OCI-LY7 (cell line): ENCODE results near the gene RRBP1. TPM values are rescaled to one million over a fixed set of nuclear protein-coding genes. Genes with fewer than 3 reads are reported as not detected.

Source experiments
- BruUV-seq: library from RNA; stranded (reverse); fragments of 400-500 nt; replicated peaks from 2 replicates; lab custom pipeline; 2021; lab: Mats Ljungman, UMichigan
- CTCF ChIA-PET: fragments of 300-600 bp; sonication (Branson Sonifier 250); formaldehyde crosslinking; loops from one replicate; lab custom pipeline; 2022; ENCODE audit warnings: antibody characterized with exemption; ENCODE audit not compliant: unreplicated experiment; lab: Charles Lee
- POLR2A ChIA-PET: fragments of 300-600 bp; sonication (Branson Sonifier 250); formaldehyde crosslinking; loops from one replicate; lab custom pipeline; 2022; ENCODE audit warnings: antibody characterized with exemption; lab: Charles Lee
- DNase-seq: peaks from one replicate; pipeline ENCODE4 v3.0.0-alpha.2; 2015; ENCODE audit warnings: low spot score
- H2AFZ ChIP-seq: fragments of 200-600 bp; sonication (generic), shearing (Covaris generic); 2 replicates; pipeline ENCODE4 v1.6.1; 2014; ENCODE audit warnings: mild to moderate bottlenecking, antibody characterized with exemption, low read length, moderate library complexity
- H3K27ac ChIP-seq: fragments of 200-600 bp; sonication (generic); 2 replicates; pipeline ENCODE4 v1.5.1; 2014; ENCODE audit warnings: mixed run types, low read depth, mild to moderate bottlenecking, moderate library complexity, low read length, inconsistent platforms; ENCODE audit not compliant: poor library complexity, severe bottlenecking
- H3K36me3 ChIP-seq: fragments of 200-600 bp; sonication (generic); 2 replicates; pipeline ENCODE4 v1.6.1; 2014; ENCODE audit warnings: mild to moderate bottlenecking, antibody characterized with exemption, low read length, moderate library complexity, mixed read lengths; ENCODE audit not compliant: insufficient read depth
- H3K4me1 ChIP-seq: fragments of 200-600 bp; sonication (generic); 2 replicates; pipeline ENCODE4 v1.5.1; 2014; ENCODE audit warnings: mild to moderate bottlenecking, low read length; ENCODE audit not compliant: insufficient read depth, poor library complexity, severe bottlenecking
- H3K4me2 ChIP-seq: fragments of 200-600 bp; sonication (generic); 2 replicates; pipeline ENCODE4 v1.6.1; 2014; ENCODE audit warnings: mild to moderate bottlenecking, low read length
- H3K4me3 ChIP-seq: fragments of 200-600 bp; sonication (generic); 2 replicates; pipeline ENCODE4 v1.5.1; 2014; ENCODE audit warnings: mild to moderate bottlenecking, low read depth, low read length; ENCODE audit not compliant: poor library complexity, severe bottlenecking
- H3K79me2 ChIP-seq: fragments of 200-600 bp; sonication (generic); 2 replicates; pipeline ENCODE4 v1.6.1; 2016; ENCODE audit warnings: low read depth, mild to moderate bottlenecking, low read length, moderate library complexity, mixed read lengths; ENCODE audit not compliant: insufficient read depth
- H3K9me2 ChIP-seq: fragments of 200-600 bp; sonication (generic); 2 replicates; pipeline ENCODE4 v1.6.1; 2016; ENCODE audit warnings: mild to moderate bottlenecking, low read length, mixed read lengths; ENCODE audit not compliant: insufficient read depth
- H3K9me3 ChIP-seq: fragments of 200-600 bp; sonication (generic); 2 replicates; pipeline ENCODE4 v1.6.1; 2014; ENCODE audit warnings: mild to moderate bottlenecking, mixed run types, low read length, mixed read lengths
- H4K20me1 ChIP-seq: fragments of 200-600 bp; sonication (generic); 2 replicates; pipeline ENCODE4 v1.6.1; 2014; ENCODE audit warnings: mild to moderate bottlenecking, antibody characterized with exemption, low read length, moderate library complexity, mixed read lengths; ENCODE audit not compliant: insufficient read depth
- EZH2phosphoT487 ChIP-seq: fragments of 200-600 bp; sonication (generic); IDR thresholded peaks from 2 replicates; pipeline ENCODE4 v1.6.1; 2018; ENCODE audit warnings: low read depth, borderline replicate concordance, mild to moderate bottlenecking, mixed run types, antibody characterized with exemption, low read length, moderate library complexity, mixed read lengths
- intact Hi-C: fragments of 100-400 bp; cut with micrococcal nuclease; formaldehyde crosslinking; loops from one replicate; pipeline ENCODE4 v1.10.0; 2022; ENCODE audit not compliant: unreplicated experiment
- total RNA-seq, 2 experiments: library from RNA; depleted of rRNA in 1 of 2; stranded (reverse); fragments of >200 nt in 1 of 2; shearing (Covaris generic) in 1 of 2; gene quantifications; 2 replicates each; pipeline ENCODE4 v1.2.3, GENCODE V29; 2014 to 2022
- TF ChIP-seq, protein P1 (sequence below): fragments of 200-600 bp; sonication (generic); conservative IDR thresholded peaks from 2 replicates; pipeline ENCODE4 v1.5.1; 2014; ENCODE audit warnings: mild to moderate bottlenecking, antibody characterized with exemption, low read length, moderate library complexity, mixed read lengths

The RRBP1 gene
- total RNA-seq, 2 experiments from 2014 or later, result 13.6 to 46.3 TPM

GRCh38 chr20:17674722-17675518, 7.1 kb downstream of the RRBP1 start:
- H4K20me1 ChIP-seq, result no peaks in the 10 kb centered on the region
- no peak overlapping the region for H3K27ac ChIP-seq
- H3K4me2 ChIP-seq, result no peak overlapping the region
- no peak overlapping the region for H3K4me3 ChIP-seq
- no peak overlapping the region for H2AFZ ChIP-seq
- POLR2A ChIA-PET, result no interaction called here
- intact Hi-C loops, result no loop called here
- H3K79me2 ChIP-seq, result no peaks in the 10 kb centered on the region
- H3K4me1 ChIP-seq, result peaks cover under 1% of the 10 kb centered on the region
- BruUV-seq, result no TSS peak
- no peaks in the 10 kb centered on the region for H3K9me3 ChIP-seq
- H3K36me3 ChIP-seq, result peaks cover 5% of the 10 kb centered on the region
- DNase-seq, result no peak
- H3K9me2 ChIP-seq, result no peaks in the 10 kb centered on the region
- TF ChIP-seq, protein P1, sequence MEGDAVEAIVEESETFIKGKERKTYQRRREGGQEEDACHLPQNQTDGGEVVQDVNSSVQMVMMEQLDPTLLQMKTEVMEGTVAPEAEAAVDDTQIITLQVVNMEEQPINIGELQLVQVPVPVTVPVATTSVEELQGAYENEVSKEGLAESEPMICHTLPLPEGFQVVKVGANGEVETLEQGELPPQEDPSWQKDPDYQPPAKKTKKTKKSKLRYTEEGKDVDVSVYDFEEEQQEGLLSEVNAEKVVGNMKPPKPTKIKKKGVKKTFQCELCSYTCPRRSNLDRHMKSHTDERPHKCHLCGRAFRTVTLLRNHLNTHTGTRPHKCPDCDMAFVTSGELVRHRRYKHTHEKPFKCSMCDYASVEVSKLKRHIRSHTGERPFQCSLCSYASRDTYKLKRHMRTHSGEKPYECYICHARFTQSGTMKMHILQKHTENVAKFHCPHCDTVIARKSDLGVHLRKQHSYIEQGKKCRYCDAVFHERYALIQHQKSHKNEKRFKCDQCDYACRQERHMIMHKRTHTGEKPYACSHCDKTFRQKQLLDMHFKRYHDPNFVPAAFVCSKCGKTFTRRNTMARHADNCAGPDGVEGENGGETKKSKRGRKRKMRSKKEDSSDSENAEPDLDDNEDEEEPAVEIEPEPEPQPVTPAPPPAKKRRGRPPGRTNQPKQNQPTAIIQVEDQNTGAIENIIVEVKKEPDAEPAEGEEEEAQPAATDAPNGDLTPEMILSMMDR, result no peak
- TF ChIP-seq EZH2phosphoT487, result no peak
- CTCF ChIA-PET, result no interaction called here

DNA sequence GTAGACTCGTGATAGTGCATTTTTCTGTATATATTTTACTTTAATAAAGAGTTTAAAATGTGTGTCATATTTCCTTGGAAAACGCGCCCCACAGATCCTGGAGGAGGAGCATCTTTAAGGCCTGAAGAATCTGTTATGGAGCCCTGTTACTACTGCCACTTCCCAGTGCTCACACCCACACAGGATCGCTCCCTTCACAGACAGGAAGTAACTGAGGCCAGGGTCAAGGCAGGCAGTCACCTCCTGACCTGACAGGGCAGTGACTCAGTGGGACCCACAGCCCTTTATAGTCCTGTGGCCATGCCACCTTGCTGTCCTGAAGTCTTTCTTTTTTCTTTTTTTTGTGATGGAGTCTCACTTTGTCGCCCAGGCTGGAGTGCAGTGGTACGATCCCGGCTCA, 9.0 kb downstream of the RRBP1 start:
- H3K4me3 ChIP-seq, result no peak overlapping the region
- H3K4me2 ChIP-seq, result no peak overlapping the region
- H4K20me1 ChIP-seq, result no peaks in the 10 kb centered on the region
- peaks cover 5% of the 10 kb centered on the region for H3K36me3 ChIP-seq
- intact Hi-C loops, result no loop called here
- TF ChIP-seq, protein P1, result no peak
- no peak for TF ChIP-seq EZH2phosphoT487
- no peak for DNase-seq
- no peaks in the 10 kb centered on the region for H3K4me1 ChIP-seq
- CTCF ChIA-PET, result no interaction called here
- no peak overlapping the region for H2AFZ ChIP-seq
- no TSS peak for BruUV-seq
- no peaks in the 10 kb centered on the region for H3K9me3 ChIP-seq
- H3K79me2 ChIP-seq, result no peaks in the 10 kb centered on the region
- no peak overlapping the region for H3K27ac ChIP-seq
- H3K9me2 ChIP-seq, result no peaks in the 10 kb centered on the region
- POLR2A ChIA-PET, result no interaction called here

DNA sequence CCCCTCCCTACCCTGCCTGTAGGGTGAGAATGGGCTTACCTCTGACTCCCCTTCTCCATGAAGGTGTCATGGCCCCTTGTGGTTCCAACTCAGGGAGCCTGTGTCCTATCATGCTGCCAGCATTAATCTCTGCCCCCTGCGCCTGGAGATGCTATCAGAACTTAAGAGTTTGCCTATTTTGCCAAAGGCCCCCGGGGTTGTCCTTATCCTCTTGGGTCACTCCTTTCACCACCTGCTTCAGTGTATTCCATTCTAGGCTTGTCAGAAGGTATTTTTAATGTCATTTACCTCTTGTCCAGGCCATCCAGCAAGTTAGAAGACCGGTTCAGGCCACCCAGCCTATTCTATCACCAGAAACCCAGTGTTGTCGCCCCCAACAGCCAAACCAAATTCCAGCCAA, 10.5 kb downstream of the RRBP1 start:
- CTCF ChIA-PET, result no interaction called here

More for the DNA sequence above, 10.5 kb downstream of the RRBP1 start:
- BruUV-seq, result no TSS peak
- no peak overlapping the region for H3K4me2 ChIP-seq
- H3K4me1 ChIP-seq, result no peaks in the 10 kb centered on the region
- intact Hi-C loops, result no loop called here
- H3K36me3 ChIP-seq, result no peaks in the 10 kb centered on the region
- no peak overlapping the region for H3K4me3 ChIP-seq
- no peaks in the 10 kb centered on the region for H3K9me2 ChIP-seq
- H2AFZ ChIP-seq, result no peak overlapping the region
- no peaks in the 10 kb centered on the region for H3K79me2 ChIP-seq
- no peaks in the 10 kb centered on the region for H3K9me3 ChIP-seq
- POLR2A ChIA-PET, result no interaction called here
- no peak overlapping the region for H3K27ac ChIP-seq
- H4K20me1 ChIP-seq, result no peaks in the 10 kb centered on the region; the same call in 1 of the 2 replicates
- DNase-seq, result no peak
- no peak for TF ChIP-seq EZH2phosphoT487
- TF ChIP-seq, protein P1, result no peak
